Activated T-helper 1 cell treated with Interleukin-2 at 50 U/mL for 16 hours (primary cell): Measurements from ENCODE around the gene BCL11A.

Experiments
- DNase-seq: peaks from one replicate; pipeline ENCODE4 v3.0.0-alpha.2; 2020; ENCODE audit warnings: low read depth

Gene BCL11A

DNA sequence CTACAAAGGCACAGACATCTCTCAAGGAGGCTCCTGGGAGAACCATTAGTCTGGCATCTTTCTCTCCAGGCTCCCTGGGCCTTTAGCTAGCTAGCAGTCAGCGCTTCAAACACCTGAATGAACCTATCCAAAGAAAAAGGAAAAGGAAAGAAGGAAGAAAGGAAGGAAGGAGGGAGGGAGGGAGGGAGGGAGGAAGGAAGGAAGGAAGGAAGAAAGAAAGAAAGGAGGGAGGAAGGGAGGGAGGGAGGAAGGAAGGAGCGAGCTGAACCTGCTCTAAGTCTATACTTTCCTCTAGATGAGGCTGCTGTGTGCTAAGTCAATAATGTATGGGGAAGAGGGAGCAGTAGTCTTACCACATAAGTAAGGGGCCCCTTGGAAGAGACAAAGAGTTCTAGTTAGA lies 5.1 kb upstream of the BCL11A start:
- DNase-seq, result no peak

DNA sequence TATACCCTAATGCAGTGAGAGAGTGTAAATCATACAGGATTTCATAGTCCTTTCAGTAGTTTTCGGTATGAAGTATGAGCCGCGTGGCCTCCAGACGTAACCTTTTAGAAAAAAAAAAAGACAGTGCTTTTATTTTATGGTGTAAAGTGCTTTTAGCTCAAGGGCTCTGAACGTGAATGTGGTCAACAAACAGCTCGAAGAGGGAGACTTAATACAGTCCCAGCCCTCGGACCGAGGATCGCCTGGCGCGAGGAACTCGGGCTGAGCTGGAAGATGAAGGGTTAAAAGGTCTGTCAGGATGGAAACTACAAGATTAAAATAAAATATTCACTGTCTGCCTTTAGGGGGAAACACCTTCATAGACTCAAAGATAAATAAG lies 4.0 kb upstream of the BCL11A start:
- no peak for DNase-seq

DNA sequence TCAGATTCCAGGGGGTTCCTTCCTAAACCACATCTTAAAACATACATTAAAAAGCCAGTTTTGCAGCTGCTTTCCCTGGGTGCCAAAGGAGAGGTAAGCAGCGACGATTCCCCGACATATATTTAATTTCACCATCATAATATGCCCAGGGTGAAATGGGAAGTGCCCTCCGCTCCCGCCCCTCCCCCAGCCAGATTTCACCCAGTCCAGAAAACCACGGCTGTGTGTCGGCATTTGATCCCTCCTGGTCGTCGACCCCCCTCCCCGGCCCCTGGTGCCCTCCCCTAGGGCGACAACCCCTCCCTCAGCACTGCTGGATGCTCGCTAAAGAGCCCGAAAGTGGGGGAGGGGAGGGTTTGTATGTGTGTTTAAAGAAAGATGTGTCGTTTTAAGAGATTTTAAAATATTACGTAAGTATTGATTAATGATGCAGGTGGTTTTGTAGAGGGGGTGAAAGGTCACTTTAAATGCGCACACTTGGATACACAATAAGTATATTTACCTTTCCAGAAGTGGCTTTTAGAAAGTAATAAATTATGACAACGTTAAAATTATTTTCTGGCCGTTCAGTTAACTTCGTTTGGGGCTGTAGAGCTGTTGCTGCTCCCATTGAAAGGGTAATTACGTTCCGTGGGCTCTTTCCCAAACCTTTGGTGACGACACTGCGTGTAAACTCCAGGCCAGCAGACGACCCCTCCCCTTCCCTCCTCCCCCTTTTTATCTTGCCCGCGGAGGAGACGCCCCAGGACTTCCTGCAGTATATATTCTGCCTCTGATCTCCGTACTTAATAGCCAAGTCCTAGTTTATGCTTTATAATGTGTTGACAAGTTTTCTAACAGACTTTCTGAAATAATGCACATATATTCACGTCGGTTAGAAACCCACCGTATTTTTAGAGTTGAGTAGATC lies 3.4 kb upstream of the BCL11A start:
- no peak for DNase-seq

DNA sequence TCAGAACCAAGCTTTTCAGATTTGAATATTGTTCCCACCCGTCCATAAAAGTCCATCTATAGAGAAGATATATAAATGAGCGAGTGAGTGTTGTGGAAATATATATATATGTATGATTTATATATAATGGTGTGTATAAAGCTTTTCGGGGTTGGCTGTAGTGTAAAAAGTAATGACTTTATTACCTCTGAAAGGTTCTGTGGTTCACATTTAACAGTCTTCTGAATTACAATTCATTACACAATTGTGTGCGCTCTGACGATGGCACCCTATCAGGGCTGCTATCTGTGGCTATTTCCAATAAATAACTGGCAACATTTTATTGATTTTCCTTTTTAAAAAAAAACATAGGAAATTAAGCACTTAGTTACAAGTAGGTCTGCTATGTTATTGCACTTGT lies 2.7 kb upstream of the BCL11A start:
- no peak for DNase-seq

DNA sequence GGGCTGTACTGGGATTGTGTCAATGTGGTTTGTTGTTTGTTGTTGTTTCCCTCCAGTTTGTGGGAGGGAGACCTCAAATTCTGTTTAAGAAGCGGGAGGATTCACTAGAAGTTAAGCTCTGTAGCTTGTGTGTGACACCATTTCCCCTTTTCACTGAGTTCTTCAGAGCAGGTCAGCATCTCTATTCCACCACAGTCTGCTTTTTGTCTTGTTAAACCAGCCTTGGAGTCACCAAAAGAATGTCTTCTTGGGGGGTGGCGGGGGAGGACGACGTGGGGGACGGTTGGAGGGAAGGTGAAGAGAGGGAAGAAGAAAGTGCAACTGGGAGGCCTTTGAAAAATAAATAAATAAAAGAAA lies 2.3 kb upstream of the BCL11A start:
- no peak for DNase-seq

DNA sequence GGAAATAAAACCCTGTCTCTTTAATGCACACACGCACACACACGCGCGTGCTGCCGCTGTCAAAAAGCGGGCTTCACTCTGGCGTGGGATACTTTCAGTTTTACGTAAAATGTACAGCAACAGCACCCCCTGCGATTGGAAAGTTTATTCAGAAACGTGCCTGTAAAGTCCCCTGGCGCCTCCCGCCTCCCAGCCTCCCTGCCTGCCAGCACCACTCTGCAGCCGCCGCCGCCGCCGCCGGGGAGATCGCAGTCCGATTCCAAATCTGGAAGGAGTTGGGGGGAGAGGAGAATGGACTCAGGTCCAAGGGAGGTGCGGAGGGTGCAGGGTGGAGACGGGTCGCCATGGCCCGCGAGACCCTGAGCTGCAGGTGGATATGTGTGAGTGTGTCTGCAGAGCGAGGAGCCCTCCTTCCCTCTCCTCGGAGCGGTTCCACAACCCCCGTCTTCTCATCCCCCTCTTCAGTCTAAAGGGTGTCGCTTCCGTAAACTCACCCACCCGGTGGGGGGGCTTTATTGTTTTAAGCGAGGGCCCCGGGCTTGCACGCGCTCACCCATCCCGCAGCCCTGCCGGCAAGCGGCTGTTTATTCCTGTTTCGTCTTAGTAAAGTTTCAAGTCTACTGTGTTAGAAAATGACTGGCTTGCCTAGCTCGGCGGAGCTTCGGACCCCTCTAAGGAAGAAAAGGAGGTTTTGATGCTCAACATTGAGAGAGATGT lies 1.8 kb upstream of the BCL11A start:
- DNase-seq, result no peak

DNA sequence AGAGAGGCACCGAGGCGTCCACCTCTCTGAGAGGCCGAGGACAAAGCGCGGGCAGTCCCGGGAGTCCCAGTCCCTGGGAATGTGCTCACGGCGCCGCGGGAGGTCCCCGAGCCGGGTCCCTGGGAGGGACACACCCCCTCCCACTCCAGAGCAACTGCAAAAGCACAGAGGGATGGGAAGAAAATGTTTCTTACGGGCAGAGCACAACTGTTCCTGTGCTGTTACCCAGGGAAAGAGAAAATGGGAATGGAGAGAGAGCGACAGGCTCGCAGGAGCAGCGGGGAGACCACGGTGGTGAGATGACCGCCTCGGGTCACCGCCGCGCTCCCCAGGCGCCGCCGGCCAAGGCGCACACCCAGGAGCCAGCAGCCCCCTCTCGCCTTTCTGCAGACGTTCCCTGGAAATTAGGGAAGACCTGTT lies 1.2 kb upstream of the BCL11A start:
- DNase-seq, result no peak

DNA sequence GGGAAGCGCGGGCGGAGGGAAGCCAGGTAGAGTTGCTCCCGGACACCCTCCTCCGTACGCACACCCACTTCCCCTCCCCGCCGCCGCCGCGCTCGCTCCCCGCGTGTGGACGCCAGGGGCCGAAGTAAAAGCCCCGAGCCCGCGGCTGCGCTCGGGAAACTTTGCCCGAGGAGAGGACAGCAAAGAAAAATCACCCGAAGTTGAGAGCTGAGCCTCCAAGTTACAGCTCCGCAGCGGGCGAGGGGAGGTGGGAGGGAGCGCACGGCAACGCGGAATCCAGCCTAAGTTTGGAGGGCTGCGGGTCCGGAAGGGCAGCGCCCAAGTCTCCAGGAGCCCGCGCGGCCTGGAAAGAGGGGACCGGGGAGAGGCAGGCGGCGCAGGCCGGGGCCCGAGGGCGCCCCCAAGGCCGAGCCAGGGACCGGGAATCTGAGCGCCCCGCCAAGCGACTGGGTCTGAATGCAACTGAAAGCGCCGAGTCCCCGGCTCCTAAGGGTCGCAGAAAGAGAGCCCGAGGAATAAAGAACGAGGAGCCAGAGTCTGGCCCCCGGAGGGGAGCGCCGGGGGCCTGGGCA lies 706 bp upstream of the BCL11A start:
- DNase-seq, result no peak

DNA sequence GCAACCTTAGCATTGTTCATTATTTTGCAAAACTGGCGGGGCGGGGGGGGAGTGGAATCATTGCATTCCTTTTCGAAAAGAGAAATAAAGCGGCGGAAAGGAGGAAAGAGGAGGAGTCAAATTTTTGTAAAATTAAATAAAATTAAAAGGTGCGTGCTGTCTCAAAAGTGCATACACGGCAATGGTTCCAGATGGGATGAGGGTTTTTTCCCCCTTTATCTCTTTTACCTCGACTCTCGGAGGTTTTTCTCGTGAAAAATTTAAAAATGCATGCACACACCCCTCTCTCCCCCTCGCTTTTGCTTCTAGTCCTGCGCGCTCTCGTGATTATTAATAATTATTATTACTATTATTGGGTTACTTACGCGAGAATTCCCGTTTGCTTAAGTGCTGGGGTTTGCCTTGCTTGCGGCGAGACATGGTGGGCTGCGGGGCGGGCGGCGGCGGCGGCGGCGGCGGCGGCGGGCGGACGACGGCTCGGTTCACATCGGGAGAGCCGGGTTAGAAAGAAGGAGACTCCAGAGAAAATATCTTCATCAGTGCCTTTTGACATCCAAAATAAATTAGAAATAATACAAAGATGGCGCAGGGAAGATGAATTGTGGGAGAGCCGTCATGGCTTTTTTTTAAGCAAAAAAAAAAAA lies 481 bp downstream of the BCL11A start:
- no peak for DNase-seq

DNA sequence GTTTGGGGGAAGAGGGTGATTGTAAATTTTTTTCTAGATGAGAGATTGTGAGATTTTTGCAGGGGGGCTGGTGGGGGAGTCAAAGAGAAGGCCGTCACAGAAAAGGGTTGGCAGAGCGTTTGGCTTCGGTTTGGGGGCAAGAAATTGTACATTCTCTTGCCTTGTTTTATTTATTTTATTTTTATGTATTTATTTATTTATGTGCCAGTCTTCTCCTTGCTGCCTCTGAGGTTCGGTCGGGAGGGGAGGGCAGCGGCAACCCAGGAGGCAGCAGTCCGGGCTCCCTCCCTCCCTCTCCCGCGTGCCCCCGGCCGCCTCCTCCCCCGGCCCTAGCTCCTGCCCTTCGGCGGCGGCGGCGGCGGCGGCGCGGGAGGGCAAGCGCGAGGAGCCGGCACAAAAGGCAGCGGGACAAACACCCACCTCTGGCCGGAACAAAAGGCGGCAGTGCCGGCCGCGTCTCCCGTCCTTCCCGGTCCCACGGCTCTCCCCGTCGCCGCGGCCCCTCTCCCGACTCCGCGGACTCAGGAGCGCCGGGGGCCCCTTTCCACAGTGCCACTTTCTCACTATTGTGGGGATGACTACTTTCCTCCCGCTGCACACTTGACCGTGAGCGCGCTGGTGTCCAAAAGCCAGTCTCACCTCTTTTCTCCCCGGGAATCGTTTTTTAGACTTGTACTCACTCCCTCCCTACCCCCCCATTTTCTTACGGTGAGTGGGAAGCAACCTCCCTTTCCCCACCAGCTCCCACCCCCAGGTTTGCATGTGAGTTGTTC lies 1.2 kb downstream of the BCL11A start:
- no peak for DNase-seq

DNA sequence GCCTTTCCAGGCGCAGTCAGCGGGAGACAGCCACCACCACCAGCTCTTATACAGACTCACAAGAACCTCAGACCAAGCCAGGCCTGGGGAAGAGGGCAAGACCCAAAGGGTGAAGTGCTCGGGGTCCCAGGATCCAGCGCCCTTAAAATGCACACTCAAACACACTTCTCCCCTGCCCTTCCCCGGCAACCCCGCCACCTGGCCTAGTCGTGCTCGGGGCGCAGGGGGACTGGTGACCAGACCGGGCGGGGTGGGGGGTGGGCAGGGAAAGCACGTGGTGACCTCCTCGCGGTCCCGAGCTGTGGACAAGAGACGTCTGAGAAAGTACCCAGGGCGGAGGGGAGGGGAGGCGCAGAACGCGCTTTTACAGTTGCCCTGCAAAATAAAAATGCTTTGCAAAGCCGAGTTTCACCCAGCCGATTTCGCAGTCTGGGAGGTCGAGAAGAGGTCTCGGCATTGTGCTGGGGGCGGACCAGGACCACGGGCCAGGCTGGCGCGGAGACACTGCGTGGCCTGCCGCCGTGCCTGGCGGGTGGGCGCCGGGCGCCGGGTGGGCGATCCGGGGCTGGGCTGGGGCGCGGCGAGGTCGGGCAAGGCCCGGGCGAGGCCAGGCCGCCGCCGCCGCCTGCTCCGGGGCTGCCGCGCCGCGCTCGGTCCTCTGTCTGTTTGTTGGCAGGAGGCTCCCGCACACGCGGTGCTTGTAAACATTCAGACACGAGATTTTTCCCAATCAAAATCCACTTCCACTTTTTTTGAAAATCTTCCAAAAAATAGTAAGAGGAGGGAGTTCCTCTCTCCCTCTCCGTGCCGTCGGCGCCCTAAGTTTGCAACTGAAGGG lies 2.0 kb downstream of the BCL11A start:
- DNase-seq, result no peak

DNA sequence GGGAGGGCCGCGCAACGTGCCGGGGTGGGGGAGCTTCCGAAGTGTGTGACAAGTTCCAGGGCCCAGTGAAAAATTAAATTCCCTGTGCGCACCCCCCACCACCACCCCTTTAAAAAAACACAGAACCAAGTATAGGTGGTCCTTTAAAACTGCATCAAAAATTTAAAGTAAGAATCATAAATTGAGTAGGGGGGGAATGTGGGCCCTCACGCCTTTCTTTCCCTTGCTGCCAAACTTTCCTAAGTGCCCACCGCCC lies 2.5 kb downstream of the BCL11A start:
- no peak for DNase-seq

DNA sequence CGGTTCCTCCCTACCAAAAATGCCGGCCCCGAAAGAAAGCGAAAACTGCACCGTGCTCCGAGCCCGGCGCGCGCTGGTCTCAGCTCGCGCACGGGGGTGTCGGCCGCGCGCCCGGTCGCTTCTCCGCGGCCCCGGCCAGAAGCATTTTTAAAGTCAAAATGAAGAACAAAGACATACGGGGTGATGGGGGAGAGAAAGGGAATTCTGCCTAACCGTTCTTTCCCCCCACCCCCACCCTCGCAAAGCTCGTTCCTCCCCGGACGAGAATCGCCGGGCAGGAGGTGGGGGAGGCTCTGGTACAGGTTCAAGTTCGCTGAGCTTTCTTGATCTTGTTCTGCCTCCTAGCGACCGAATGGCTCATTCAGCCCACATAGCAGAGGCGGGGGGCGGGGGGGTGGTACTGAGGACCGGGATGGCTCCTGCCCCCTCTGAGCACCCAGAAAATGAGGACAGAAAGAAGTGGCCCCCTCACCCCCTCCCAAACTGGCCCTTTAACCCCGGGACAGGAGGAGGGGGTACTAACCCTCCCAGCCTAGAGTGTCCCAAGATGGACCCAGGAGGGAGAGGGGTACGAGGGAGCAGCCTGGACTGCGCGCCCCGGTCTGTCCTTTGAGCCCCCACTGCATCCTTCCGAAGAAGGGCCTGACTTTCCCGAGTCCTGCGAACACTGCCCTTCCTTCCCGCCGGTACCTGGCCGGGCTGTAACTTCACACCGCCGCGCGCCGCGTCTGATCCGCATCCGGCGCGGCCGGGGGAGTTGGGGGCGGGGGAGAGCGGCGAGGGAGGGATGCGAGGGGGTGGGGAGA lies 3.1 kb downstream of the BCL11A start:
- no peak for DNase-seq

DNA sequence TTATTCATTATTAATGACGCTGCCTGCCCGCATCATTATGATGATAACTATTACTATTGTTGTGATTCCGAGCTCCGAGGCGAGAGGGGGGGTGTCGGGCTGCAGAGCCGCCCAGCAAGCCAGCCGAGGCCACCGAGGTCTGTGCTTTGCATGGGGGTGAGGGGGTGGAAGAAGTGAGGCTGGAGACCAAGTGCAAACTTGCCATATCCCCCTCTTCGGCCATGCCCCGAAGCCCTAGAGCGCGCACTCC lies 3.6 kb downstream of the BCL11A start:
- DNase-seq, result no peak

DNA sequence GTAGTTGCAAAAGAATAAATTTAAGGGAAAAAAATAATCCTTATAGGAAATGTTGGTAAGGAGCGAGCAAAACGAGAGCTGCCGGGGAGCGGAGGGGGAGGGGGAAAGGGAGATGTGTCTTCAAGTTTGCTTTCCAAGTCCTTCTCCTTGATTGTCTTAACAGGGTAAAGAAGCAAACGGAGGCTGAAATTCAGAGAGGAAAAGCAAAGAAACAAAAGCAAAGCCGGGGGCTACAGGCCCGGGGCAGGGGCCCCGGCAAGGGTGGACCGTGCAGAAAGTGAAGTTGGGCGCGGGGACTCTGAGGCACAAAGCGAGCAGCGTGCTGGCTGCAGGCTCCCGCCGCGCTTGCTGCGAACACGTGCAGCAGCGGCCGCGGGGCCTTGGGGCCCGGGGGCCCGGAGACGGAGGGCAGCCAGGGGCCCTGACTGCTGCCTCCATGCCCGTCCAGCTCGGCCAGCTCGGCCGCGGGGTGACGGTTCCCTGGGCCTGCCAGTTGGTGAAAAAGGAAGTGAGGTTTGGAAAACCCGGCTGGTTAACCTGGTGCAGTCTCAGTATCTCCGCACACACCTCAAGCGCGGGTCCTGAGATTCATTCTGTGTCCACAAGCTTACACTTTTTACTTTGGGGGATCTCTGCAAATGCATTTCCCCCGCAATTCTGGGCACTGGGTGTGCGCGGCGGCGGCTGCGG lies 4.1 kb downstream of the BCL11A start:
- DNase-seq, result no peak

DNA sequence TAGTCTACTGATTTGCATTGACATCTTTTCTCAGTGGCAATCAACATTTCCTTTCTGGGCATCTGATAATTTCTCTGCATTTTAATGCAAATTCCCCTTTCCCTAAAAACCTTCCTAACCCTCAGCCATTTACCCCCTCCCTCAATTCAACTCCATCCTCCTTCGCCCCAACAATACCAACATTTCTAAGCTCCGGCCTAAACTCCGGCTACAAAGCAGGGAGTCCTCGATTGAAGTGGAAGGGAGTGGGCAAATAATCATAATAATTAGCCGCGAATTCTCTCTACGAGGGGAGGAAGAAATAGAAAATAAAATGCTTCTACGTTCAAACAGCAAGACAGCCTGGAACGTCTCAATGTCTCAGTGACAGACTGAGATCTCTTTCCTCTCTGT lies 4.6 kb downstream of the BCL11A start:
- DNase-seq, result no peak

DNA sequence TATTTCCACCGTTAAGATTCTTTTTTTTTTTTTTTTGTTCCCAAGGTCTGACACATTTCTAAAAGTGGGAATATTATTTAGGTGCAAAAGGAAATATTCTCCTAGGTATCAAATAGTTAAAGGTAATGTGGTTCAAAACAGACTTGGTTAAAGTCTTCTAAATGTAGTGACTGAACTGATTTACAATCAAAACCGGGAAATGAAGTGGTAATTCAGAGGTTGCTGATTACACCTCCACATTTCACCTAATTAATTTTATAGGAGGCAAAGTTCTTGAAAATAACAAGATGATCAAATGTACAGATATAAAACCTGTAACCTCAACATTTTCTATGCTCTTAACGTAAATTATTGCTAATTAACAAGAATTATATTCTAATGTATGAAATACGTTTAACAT lies 5.1 kb downstream of the BCL11A start:
- no peak for DNase-seq

DNA sequence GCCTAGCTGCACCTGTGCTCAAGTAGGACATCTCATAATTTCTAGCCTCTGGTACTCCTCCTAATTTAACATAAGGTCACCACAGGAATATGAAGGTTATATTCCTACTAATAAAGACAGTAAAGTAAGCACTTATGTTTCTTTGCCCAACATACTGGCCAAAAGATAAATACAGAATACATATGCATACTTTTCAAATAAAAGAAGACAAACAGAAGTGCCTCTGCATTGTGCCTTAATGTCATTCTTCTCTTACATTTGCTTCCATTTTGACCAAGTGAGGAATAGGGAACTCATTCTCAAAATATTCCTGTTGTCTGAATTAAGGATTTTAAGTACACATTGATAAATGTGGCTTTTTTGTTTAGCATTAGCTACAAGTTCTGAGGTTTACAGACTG lies 5.6 kb downstream of the BCL11A start:
- DNase-seq, result no peak

DNA sequence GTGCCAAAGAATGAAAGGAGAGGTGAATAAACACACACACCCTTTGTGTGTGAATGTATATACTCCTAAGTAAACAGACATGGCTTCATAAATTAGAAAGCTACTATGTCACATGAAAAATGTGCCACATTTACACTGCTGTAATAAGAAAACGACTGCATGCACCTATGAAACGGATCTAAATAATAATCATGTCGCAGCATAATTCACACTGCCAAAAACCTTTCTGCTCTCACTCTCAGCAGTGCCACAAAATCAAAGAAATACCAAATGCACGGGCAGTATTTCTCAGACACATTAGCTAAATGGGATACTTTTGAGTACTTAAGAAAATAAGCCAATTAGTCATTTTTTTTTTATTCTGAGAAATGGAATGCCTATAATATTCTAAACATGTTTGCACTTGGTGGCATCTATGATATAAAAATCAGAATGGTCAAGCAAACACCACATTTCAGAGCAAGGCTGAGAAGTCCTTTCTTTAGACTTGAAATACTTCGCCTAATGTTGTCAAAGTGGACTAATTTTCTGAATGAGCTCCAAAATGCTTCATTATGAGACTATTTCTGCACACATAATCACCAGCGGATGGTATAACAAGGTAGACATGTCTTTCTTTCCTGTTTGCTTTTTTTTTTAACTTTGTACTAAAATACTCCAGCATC lies 6.6 kb downstream of the BCL11A start:
- no peak for DNase-seq
